Stomach smooth muscle (tissue), 2 donors: Measurements from ENCODE around the gene SHC3.

ENCODE experiments used
- H3K27ac ChIP-seq: one replicate; pipeline ENCODE4 v1.7.0; 2013; ENCODE audit warnings: mild to moderate bottlenecking, low read length, inconsistent platforms
- H3K27me3 ChIP-seq, 2 donors: one replicate each; pipeline ENCODE4 v1.7.0; 2013; ENCODE audit warnings: low read length in 2 of 2; ENCODE audit not compliant: insufficient read depth in 2 of 2, control insufficient read depth in 1 of 2
- H3K36me3 ChIP-seq, 2 donors: one replicate each; pipeline ENCODE4 v1.7.0; 2013; ENCODE audit warnings: low read length in 2 of 2; ENCODE audit not compliant: control insufficient read depth in 2 of 2, insufficient read depth in 2 of 2
- H3K4me1 ChIP-seq: one replicate; pipeline ENCODE4 v1.7.0; 2013; ENCODE audit warnings: low read length; ENCODE audit not compliant: control insufficient read depth, insufficient read depth
- H3K4me3 ChIP-seq, 2 donors: one replicate each; pipeline ENCODE4 v1.7.0; 2013; ENCODE audit warnings: low read length in 2 of 2
- H3K9ac ChIP-seq, 2 donors: one replicate each; pipeline ENCODE4 v1.7.0; 2013; ENCODE audit warnings: low read length in 2 of 2, mild to moderate bottlenecking in 1 of 2
- H3K9me3 ChIP-seq, 2 donors: one replicate each; pipeline ENCODE4 v1.7.0; 2013; ENCODE audit warnings: low read length in 2 of 2; ENCODE audit not compliant: control insufficient read depth in 2 of 2
- donor health status: healthy.
- donor health status: Pancreatic carcinoma.

The SHC3 gene

GRCh38 chr9:88984543-88984883 is 194.1 kb downstream of the SHC3 start:
- no peak overlapping the region for H3K4me3 ChIP-seq
- no peak overlapping the region for H3K27ac ChIP-seq
- H3K36me3 ChIP-seq = no peaks in the 10 kb centered on the region
- H3K9ac ChIP-seq = no peak overlapping the region
- no peaks in the 10 kb centered on the region for H3K27me3 ChIP-seq
- no peaks in the 10 kb centered on the region for H3K9me3 ChIP-seq
- peaks cover 6% of the 10 kb centered on the region for H3K4me1 ChIP-seq

- H3K27me3 ChIP-seq = no peaks in the 10 kb centered on the region
- H3K9me3 ChIP-seq = no peaks in the 10 kb centered on the region
- H3K9ac ChIP-seq = no peak overlapping the region
- H3K36me3 ChIP-seq = no peaks in the 10 kb centered on the region
- H3K27ac ChIP-seq = no peak overlapping the region
- H3K4me3 ChIP-seq = no peak overlapping the region
- H3K4me1 ChIP-seq = peaks cover 4% of the 10 kb centered on the region
These were observed 194.6 kb downstream of the SHC3 start for GRCh38 chr9:88983865-88984542.

- no peak overlapping the region for H3K4me3 ChIP-seq
- H3K9ac ChIP-seq = no peak overlapping the region
- H3K27ac ChIP-seq = no peak overlapping the region
- no peaks in the 10 kb centered on the region for H3K9me3 ChIP-seq
- H3K4me1 ChIP-seq = peaks cover 29% of the 10 kb centered on the region
- H3K27me3 ChIP-seq = no peaks in the 10 kb centered on the region
- H3K36me3 ChIP-seq = no peaks in the 10 kb centered on the region
These were observed 197.8 kb downstream of the SHC3 start for GRCh38 chr9:88980740-88981203.

GRCh38 chr9:88979791-88980190 is 198.8 kb downstream of the SHC3 start:
- Histone ChIP-seq H3K36me3 (no peaks in the 10 kb centered on the region), H3K4me3 (no peak overlapping the region), H3K4me1 (peaks cover 29% of the 10 kb centered on the region), H3K9me3 (no peaks in the 10 kb centered on the region), H3K27me3 (no peaks in the 10 kb centered on the region), H3K27ac (no peak overlapping the region), H3K9ac (no peak overlapping the region)

- no peaks in the 10 kb centered on the region for H3K36me3 ChIP-seq
- no peak overlapping the region for H3K9ac ChIP-seq
- H3K27ac ChIP-seq = peak overlapping the region; percentile 64
- H3K4me1 ChIP-seq = peaks cover 29% of the 10 kb centered on the region
- H3K27me3 ChIP-seq = no peaks in the 10 kb centered on the region
- H3K9me3 ChIP-seq = no peaks in the 10 kb centered on the region
- H3K4me3 ChIP-seq = no peak overlapping the region
These were observed 199.6 kb downstream of the SHC3 start for GRCh38 chr9:88979021-88979420.

- H3K4me3 ChIP-seq = peak overlapping the region in 1 of 2 donors; percentile 47
- peak overlapping the region; percentile 64 for H3K27ac ChIP-seq
- peaks cover 29% of the 10 kb centered on the region for H3K4me1 ChIP-seq
- no peaks in the 10 kb centered on the region for H3K9me3 ChIP-seq
- no peaks in the 10 kb centered on the region for H3K36me3 ChIP-seq
- no peaks in the 10 kb centered on the region for H3K27me3 ChIP-seq
- no peak overlapping the region for H3K9ac ChIP-seq
These were observed 200.6 kb downstream of the SHC3 start for GRCh38 chr9:88978034-88978433.

GRCh38 chr9:88976890-88977257 is 201.7 kb downstream of the SHC3 start:
- H3K4me1 ChIP-seq = peaks cover 29% of the 10 kb centered on the region
- H3K36me3 ChIP-seq = no peaks in the 10 kb centered on the region
- no peak overlapping the region for H3K9ac ChIP-seq
- no peaks in the 10 kb centered on the region for H3K27me3 ChIP-seq
- no peaks in the 10 kb centered on the region for H3K9me3 ChIP-seq
- H3K4me3 ChIP-seq = no peak overlapping the region
- no peak overlapping the region for H3K27ac ChIP-seq

- no peaks in the 10 kb centered on the region for H3K36me3 ChIP-seq
- no peak overlapping the region for H3K9ac ChIP-seq
- no peaks in the 10 kb centered on the region for H3K27me3 ChIP-seq
- no peak overlapping the region for H3K4me3 ChIP-seq
- no peaks in the 10 kb centered on the region for H3K9me3 ChIP-seq
- H3K4me1 ChIP-seq = peaks cover 29% of the 10 kb centered on the region
- H3K27ac ChIP-seq = no peak overlapping the region
These were observed 202.4 kb downstream of the SHC3 start for GRCh38 chr9:88975966-88976889.

GRCh38 chr9:88974641-88975040 is 204.0 kb downstream of the SHC3 start:
- H3K27ac ChIP-seq = no peak overlapping the region
- no peaks in the 10 kb centered on the region for H3K36me3 ChIP-seq
- H3K9me3 ChIP-seq = no peaks in the 10 kb centered on the region
- no peak overlapping the region for H3K9ac ChIP-seq
- peaks cover 29% of the 10 kb centered on the region for H3K4me1 ChIP-seq
- H3K27me3 ChIP-seq = no peaks in the 10 kb centered on the region
- H3K4me3 ChIP-seq = no peak overlapping the region

GRCh38 chr9:88973281-88974045 is 205.2 kb downstream of the SHC3 start:
- H3K4me3 ChIP-seq = no peak overlapping the region
- no peak overlapping the region for H3K9ac ChIP-seq
- peaks cover 20% of the 10 kb centered on the region for H3K4me1 ChIP-seq
- no peak overlapping the region for H3K27ac ChIP-seq
- H3K27me3 ChIP-seq = no peaks in the 10 kb centered on the region
- no peaks in the 10 kb centered on the region for H3K36me3 ChIP-seq
- no peaks in the 10 kb centered on the region for H3K9me3 ChIP-seq
